Measurements from ENCODE around the gene SLC25A19.

GRCh38 chr17:75313941-75314551, 24.8 kb upstream of the SLC25A19 start:
- no peak for TF ChIP-seq CTCF (IDR thresholded peaks at IDR 0.05)
- TF ChIP-seq POLR2A (IDR thresholded peaks at IDR 0.05) = no peak
